Head of caudate nucleus (tissue), 42 donors: Measurements from ENCODE around the gene NKPD1.
A peak's percentile ranks its signal among the peaks of the same experiment; 100 is the strongest.

Experiments used
- DNase-seq, 42 donors: peaks; one replicate each; pipeline versions ENCODE4 v3.0.0 to v3.0.0-alpha.2; 2020 to 2021; ENCODE audit warnings: mixed read lengths in 7 of 42
- intact Hi-C: fragments of 100-400 bp; cut with DNase I; formaldehyde crosslinking; loops from one replicate; pipeline ENCODE4 v1.15.0; 2022

Gene NKPD1

DNA sequence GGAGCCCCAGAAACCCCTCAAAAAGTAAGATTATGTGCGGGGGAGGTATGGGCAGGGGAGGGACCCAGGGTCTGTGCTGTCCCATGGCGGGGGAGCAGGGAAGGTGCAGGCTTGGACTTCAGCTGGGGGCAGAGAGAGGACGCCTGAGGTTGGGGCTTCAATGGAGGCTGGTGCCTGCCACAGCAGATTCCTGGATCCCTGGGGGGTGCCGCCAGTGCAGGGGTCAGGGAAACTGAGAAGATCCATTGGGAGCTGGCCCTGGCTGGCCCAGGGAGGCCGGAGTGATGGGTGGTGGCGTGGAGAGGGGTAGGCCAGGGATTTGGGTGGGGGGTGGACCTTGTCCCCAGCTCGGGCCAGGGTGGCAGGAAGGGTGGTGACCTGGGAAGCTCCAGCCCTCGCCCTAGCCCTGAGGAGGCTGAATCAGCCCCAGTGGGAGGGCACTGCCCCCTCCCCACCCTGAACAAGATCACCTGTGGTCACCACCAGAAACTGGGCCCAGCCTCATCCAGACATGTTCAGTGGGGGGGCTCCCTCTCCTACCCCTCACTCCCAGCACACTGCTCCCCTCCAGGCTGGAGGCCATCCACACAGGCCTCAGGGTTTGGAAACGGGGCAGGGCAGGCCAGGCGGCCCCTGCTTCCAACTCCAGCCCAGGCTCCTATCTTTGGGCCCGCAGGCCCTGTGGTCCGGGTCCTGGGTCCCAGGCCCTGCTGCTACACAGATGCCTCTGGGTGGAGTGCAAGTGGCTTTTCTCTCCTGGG lies 1.4 kb downstream of the NKPD1 start:
- DNase-seq: no peak
- intact Hi-C loops: no loop called here

DNA sequence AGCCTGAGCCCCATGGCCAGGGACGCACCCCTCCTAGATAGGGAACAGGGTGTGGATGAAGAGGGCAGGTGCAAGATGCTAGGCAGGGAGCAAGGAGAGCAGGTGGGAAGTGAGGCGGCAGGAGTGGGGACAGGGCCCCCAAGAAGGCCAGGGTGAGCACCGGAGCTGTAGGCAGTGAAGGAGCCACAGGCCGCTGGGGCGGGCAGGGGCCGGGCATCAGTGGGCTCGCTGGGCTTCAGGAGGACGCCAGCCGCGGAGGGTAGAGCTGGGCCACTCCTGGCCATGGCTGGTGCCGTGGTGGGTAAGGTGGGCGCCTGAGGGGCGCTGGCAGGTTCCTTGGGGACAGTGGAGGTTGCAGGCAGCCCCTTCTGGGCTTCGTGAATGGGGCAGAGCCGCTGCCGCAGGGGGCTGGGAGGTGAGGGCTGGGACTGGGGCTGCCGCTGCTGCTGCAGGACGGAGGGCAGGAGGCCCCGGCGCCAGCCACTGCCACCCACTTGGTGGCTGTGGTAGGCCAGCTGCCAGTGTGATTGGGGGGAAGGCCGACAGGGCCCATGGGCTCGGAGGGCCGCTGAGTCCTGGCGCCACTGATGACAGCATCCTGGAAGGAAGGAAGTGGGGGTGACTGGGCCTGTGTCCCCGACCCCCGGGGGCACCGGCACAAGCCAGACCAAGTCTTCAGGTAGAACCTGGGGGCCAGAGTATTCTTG lies 2.1 kb downstream of the NKPD1 start:
- no peak for DNase-seq
- intact Hi-C loops: no loop called here

DNA sequence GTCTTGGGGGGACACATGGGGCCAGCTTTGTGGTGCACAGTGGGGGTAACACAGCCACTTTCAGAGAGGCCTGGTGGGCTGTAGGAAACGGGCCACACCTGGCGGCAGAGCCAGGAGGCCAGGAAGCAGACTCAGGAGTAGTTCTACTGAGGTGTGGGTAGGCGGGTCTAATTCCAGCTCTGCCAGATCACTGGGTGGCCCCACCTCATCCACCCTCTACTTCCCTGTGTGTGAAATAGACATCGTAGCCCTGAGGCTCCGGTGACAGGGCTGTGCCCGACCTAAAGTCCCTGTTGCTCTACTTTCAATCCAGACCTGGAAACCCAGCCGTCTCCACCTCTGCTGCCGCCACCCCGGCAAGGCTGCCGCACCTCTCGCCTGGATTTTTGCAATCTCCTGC lies 4.0 kb downstream of the NKPD1 start:
- intact Hi-C loops: no loop called here
- DNase-seq: peak in 10 of 42 donors; percentile 18 to 71 (median 45)

DNA sequence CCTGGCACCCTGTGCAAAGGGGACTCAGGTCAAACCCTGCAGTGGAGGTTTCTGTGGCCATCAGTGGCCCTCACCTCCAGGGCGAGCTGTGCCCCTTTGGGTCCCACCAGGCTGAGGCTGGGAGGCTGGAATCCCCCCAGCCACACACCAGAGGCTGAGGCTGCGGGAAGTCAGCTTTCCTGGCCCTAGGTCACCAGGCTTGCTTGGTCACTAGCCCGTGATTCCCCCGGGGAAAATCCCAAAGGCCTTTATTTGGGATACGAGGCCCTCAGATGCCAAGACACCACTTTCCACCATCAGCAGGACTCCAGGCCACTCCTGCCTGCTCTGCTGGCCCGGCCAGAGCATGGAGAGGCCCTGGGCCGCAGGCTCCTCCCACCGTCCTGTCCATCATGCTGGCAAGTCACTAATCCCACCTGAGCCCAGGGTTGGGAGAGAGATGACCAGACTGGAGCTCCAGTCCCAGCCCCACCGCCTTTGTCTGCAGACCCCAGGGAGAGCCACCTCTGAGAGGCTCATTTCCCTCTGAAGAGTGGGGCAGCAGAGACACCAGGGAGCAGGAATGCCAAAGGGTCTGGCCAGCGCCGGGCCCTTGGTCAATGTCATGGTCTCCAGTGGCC lies 4.7 kb downstream of the NKPD1 start:
- no peak for DNase-seq
- intact Hi-C loops: no loop called here

DNA sequence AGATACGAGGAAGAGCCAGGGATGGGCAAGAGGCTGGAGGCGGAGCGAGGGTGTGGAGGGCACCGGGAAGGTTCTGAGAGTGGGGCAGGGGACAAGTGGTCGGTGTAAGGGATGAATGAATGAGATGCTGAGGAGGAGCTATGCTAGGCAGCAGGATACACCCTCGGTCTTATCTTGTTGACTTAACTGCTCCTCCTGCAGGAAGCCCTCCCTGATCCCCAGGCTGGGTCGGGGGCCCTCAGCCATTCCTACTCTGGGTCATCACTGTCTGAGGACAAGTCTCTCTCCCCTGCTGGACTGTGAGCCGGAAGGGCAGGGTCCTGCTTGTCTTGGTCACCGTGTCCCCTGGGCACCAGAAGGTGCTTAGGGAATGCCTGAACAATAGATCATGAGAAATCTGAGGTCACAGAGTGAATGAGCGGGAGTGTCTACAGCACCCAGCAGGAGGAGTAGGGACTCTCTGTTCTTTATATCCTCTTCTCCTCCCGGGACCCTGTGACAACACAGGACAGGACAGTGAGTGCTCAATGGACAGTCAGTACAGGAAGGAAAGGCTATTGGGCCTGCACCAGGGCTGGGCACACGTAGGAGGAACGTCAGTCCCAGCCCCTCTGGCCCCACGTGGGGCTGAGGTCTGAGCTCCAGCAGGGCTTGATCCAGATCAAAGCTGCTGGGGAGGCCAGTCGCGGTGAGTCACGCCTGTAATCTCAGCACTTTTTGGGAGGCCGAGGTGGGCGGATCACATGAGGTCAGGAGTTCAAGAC lies 6.5 kb downstream of the NKPD1 start:
- DNase-seq: no peak
- intact Hi-C loops: no loop called here

DNA sequence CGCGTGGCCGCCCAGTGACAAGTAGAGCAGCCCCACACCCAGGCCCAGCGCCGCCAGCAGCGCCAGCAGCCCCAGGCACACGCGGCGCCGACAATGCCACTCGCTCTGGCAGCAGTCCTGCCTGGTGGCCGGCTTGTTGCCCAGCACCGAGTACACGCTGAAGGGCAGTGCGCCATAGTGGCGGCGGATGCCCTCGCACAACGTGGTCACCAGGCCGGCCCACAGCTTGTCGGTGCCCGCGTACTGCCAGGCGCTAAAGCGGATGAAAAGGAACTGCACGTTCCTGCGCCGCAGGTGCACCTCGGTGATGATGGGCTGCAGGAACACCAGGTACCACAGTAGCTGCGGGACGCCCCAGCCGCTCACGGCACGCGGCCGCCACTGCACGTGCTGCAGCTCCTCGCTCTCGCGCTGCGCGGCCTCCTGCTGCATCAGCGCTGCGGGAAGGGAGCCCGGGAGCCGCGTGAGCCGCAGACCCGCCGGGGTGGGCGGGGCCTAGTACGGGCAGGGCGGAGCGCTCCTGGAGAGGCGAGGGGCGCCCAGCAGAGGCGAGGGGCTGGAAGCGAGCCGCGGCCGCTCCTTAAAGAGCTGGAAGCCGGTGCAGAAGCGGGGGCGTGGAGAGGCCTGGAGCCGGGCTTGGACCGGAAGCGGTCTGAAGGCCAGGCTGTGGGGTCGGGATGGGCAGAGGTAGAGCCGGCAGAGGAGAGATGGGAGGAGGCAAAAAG lies 7.3 kb downstream of the NKPD1 start:
- peak in 41 of 42 donors; percentile 19 to 75 (median 56) for DNase-seq
- intact Hi-C loops: no loop called here

DNA sequence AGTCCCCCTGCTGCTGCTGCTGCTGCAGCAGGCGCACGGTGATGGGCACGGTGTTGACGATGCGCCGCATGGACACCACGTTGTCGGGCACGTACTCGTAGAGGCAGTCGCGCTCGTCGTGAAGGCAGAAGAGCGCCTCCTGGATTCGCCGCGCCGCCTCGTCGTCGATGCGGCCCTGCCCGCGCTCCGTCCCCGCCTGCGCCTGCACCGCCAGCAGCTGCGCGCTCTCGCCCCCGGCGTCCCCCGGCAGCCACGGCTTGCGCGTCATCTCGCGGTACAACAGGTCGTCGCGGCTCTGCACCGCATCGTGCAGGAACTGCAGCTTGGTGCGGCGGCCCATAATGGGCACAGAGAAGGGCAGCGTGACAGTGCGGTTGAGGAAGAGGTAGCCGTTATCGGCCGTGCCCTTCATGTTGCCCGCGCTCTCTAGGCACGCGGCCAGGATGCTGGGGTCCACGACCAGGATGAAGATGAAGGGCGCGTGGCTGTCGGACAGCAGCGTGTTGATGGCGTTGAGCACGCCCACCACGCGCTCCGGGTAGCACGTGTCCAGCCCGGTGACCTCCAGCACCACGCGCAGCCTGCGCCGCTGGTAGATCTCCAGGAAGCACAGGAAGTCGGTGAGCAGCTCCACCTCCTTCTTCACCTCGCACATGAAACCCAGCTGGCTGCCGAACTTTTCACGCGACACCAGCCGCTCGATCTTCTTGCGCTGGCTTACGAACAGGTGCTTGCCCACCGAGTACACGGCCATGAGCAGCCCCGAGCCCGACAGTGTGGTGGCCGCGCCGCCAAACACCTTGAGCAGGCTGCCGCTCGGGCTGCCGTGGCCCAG lies 8.1 kb downstream of the NKPD1 start:
- peak in 38 of 42 donors; percentile 18 to 74 (median 48) for DNase-seq
- intact Hi-C loops: no loop called here

DNA sequence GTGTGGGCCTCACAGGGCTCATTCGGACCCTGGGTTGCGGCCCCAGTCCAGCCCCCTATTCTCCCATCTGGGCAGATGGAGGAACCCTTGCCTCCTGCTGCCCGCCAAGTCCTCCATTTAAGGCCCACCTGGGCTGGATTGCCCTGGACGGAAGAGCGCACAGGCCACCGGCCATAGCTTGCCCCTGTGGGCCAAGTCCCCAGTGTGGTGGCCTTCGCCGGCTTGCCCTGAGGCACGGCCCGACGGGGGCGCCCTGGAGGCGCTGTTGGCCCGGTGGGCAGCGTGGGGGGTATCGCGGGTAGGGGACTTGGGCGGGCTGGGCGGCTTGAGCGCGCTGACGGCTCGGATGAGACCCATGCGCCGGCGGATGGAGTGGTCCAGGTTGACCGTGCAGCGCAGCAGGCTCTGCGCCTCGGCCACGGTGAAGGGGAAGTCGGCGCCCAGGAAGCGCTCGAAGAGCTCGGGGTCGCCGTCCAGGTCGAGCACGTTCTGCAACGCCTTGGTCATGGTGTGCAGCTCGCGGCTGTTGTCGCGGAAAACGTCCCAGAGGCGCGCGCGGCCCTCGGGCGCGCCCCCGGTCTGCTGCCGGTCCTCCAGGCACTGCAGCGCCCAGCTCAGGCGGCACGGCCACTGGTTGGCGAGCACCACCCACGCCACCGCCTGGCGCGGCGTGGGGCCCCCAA lies 8.8 kb downstream of the NKPD1 start:
- DNase-seq: no peak
- intact Hi-C loops: no loop called here

DNA sequence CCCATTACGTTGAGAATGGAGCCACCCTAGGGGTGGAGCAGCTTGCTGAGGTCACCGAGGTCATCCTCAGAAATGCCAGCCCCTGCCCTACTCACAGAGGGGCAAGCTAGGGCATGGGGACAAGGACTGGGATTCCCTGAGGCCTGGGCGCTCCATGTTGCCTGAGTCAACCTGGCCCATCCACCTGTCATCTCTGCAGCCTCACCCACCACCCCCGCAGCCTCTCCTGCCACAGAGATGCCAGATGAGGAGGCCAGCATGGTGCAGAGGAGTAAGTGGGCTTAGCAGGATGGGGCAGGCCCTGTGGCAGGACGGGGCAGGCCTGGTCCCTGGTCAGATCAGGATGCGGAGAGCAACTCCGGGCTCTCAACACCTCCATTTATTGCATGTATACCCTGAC lies 9.5 kb downstream of the NKPD1 start:
- intact Hi-C loops: no loop called here
- DNase-seq: no peak

DNA sequence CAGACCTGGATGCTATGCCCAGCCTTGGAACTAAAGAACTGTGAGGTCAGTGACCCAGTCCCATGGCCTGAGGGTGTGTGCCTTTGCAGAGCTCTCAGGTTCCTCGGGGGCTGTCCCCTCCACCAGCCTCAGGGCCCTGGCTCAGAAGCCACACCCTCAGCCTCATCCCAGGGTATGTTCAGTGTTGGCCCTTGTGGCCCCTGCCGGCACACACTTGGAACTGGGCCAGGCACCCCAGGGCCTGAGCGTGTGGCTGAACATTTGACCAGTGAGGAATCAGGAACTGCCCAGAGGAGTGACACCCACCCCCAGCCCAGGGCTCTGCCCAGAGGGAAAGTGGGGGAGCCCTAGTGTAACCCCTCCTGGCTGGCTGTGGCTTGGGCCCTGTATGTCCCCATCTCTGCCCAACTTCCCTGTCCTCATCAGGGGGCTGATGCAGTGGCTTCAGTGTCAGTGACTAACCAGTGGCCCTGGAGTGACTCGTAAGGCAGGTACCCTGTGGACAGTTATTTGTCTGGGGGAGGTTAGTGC lies 10.0 kb downstream of the NKPD1 start:
- intact Hi-C loops: no loop called here
- DNase-seq: no peak

DNA sequence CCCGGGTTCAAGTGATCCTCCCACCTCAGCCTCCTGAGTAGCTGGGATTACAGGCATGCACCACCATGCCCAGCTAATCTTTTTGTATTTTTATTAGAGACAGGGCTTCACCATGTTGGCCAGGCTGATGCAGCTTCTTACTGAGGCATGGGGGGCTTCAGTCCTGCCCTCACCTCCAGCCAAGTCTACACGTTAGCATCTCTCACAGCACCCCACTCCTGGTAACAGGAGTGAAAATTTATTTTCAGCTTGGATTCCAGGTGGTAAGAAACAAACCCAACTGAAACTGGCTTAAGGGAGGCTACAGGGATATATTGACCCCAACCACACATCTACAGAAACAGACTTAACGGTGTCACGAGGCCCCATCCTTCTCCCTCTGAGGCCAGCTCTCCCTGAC lies 10.6 kb downstream of the NKPD1 start:
- DNase-seq: no peak
- intact Hi-C loops: no loop called here

DNA sequence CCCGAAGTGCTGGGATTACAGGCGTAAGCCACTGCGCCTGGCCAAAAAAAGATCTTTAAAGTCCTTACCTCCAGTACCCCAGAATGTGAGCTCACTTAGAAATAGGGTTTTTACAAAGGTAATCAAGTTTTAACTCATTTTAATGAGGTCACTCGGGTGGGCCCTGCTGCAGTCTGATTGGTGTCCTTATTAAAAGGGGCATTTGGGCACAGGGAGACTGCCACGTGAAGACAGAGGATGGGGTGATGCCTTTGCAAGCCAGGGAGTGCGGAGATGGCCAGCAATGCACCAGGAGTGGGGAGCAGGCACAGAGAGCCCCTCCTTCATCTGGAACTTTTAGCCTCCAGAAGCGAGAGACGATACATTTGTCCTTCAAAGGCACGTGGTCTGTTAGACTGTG lies 11.7 kb downstream of the NKPD1 start:
- intact Hi-C loops: no loop called here

DNA sequence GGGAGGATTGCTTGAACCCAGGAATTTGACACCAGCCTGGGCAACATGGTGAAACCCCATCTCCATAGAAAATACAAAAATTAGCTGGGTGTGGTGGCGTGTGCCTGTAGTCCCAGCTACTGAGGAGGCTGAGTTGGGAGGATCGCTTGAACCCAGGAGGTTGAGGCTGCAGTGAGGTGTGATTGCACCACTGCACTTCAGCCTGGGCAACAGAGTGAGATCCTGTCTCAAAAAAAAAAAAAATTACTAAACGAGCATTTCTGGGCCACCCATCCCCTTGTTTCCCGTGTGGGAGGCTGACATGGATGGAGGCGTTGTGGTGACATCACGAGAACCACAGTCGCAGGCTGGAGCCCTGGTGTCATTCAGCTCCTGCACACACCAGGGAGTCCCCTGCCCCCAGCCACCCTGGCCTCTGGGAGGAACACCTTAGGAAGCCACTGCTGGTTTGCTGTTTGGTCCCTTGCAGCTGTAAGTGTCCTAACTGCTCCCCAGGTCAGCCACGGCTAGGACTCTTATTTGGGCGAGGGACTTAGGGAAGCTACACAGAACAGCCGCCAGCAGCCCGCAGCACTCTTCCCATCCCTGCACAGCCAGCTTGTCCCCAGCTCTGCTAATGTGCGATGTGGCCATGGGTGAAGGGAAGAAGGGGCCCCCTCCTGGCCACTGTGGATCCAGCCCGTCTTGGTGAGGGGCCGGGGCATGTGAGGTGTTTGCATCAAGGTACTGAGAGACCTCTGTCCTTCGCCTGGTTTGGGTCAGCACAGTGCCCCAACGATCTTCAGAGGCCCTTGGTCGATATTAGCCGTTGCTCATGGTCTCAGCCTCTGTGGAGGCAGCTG lies 12.7 kb downstream of the NKPD1 start:
- intact Hi-C loops: no loop called here
- DNase-seq: peak in 16 of 42 donors; percentile 16 to 63 (median 42)

More for the DNA sequence above, 11.7 kb downstream of the NKPD1 start:
- no peak for DNase-seq

DNA sequence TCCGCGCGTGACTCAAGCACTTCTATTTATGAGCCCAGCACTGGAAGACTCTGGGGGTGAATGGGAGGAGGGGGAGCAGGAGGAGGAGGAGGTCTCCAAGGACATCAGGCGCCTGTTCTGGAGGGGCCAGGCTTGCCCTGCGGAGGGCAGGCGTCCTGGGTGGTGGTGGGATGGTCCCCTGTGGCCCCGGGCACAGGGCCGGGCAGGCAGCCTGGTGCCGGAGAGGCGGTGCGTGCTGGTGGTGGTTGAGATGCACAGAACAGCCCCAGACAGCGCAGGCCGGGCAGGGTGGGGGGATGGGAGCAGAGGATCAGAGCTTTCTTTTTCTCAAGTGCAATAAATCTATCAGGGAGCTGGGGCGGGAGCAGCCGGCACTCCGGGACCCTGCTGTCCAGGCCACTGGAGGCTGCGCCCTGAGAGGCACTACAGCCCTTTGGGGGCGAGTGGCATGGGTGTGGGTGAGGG lies 14.0 kb downstream of the NKPD1 start:
- DNase-seq: peak in 1 of 42 donors; percentile 28
- intact Hi-C loops: no loop called here

DNA sequence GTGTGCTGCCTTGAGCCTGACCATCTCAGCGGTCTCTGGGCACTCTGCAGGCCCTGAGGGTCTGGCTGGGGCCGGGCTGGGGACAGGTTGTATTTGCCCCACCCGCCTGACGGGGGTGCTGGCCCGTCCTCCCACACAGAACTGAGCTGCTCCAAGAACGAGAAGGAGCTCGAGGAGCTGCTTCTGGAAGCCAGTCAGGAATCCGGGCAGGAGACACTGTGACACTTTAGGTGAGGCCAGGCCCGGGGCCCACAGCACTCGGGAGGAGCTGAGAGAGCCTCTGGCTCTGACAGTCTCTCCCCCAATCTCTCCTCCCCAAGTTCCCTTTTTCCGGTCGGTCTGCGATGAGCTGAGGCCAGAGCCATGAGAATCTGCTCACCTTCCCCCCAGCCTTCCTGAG lies 14.5 kb downstream of the NKPD1 start:
- peak in 20 of 42 donors; percentile 25 to 67 (median 44) for DNase-seq
- intact Hi-C loops: no loop called here
